Activated T-helper 1 cell treated with anti-CD3 and anti-CD28 coated beads, Interleukin-2, amount 50 U/mL, for 16 hours (primary cell): ENCODE data around the gene PPM1E.
"Not testable (repeated sequence)": the region's sequence is repeated elsewhere in the genome, so short reads cannot be mapped to it uniquely, and the experiment has no call there.

ENCODE experiments used
- DNase-seq, 2 donors: peaks; one replicate each; pipeline ENCODE4 v3.0.0-alpha.2; 2020; ENCODE audit warnings: low read depth in 1 of 2, low spot score in 1 of 2

Gene PPM1E

GRCh38 chr17:58837699-58838098 lies 82.0 kb downstream of the PPM1E start:
- no peak for DNase-seq

- no peak for DNase-seq
These were observed 85.4 kb downstream of the PPM1E start for GRCh38 chr17:58840820-58841612.

DNA sequence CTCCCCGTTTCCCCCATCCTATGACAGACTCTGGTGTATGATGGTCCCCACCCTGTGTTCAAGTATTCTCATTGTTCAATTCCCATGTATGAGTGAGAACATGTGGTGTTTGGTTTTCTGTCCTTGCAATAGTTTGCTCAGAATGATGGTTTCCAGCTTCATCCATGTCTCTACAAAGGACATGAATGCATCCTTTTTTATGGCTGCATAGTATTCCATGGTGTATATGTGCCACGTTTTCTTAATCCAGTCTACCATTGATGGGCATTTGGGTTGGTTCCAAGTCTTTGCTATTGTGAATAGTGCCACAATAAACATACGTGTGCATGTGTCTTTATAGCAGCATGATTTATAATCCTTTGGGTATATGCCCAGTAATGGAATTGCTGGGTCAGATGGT lies 90.8 kb downstream of the PPM1E start:
- DNase-seq: not testable (repeated sequence)

- DNase-seq: not testable (repeated sequence)
These were observed 94.5 kb downstream of the PPM1E start for GRCh38 chr17:58850106-58850505.

GRCh38 chr17:58865301-58865700 lies 109.6 kb downstream of the PPM1E start:
- no peak for DNase-seq

- DNase-seq: no peak
These were observed 115.1 kb downstream of the PPM1E start for GRCh38 chr17:58870747-58871146.

DNA sequence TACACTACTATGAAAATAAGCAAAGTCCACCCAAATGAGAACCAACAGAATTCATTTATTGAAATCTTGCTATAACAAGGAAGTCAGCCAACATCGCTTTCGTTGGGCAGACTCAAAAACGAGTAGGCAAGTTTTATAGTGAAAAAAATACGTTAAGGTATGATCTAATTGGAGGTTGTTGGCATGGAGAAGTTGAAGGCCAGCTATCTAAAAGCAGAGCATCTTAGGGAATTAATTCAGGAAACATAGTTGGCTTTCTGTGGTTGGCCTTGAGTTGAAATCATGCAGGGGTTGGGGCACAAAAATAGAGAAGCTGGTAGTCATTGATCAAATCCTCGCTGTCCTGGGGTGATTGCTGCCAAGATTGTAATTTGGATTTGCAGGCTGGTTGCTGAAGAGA lies 118.3 kb downstream of the PPM1E start:
- DNase-seq: no peak

DNA sequence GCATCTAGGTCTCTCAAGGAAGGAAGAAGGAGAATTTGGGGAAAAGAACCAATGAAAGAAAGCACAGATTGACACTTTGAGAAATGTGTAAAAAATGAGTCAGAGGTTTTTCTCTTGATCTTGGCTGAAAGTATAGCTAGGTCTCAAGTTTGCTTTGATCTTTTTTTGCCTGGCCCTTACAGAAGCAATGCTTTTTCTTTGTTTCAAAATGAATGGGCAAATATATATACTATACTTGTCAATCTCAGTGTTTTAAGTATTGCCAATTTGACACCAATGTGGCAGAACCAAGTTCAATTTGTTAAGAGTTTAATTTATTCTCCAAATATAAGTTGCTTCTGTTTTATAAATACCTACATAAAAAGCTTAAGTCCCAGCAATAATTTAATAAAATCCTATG lies 119.6 kb downstream of the PPM1E start:
- DNase-seq: no peak

DNA sequence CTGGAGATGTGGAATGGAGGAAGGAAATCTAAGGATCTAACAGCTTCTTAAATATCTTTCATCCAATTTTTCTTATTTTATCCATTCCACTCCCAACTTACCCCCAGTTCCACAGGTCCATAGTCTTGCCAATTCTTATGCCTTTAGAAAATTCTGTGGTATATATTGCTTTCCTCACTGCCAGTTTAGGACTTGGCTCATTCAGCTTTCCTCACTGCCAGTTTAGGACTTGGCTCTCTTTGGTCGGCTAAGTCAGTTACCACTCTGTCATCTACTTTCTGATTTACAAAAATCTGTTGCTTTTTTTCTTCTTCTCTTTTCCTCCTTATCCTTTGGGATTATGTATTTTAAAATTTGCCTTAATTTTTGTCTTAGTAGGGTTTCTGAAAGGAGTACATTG lies 128.5 kb downstream of the PPM1E start:
- DNase-seq: no peak

DNA sequence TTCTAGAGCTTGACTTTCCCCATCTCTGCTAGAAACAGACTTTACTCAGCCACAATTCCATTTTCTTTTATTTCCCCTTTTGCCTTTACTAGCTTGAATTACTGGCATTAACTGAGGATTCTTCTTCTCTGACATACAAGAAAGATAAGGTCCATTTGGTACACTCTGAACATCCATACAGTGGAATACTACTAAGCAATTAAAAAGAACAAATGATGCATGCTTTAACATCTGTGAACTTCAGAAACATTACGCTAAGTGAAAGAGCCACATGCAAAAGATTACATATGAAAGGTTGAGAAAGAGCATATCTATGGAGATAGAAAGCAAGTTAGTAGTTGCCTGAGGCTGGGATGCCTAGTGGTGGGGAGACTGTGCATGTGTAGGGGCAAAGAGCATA lies 130.9 kb downstream of the PPM1E start:
- no peak for DNase-seq

DNA sequence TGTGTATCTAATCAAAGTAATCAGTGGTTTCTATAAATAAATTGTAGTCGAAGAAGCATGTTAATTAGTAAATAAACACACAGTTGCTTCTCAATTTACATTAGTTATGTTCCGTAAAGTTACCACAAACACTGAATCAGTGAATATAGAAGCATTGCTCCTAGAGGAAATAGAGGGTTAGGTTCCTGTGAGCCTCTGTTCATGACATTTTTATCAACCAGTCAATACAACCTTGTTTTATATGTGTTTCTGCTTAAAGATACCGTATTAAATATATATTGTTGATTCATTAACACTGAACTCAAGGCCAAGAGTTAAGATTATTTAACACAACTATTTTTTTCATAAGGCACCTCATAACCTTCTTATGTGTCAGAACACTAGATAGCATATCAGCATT lies 134.3 kb downstream of the PPM1E start:
- no peak for DNase-seq

DNA sequence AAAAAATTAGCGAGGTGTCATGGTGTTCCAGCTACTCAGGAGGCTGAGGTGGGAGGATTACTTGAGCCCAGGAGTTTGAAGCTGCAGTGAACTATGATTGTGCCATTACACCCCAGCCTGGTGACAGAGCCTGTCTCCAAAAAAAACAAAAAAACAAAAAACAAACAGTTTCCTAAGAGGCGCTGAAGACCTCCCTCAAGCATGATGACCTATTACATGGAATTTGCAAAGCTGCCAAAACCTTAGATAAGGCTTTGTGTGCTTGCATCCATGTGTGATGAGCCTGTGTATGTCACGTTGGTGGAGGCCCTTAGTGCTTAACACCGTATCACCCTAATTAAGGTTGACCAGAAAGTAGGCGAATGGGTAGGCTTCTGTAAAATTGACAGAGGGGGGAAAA lies 143.5 kb downstream of the PPM1E start:
- no peak for DNase-seq

GRCh38 chr17:58902322-58902721 lies 146.7 kb downstream of the PPM1E start:
- no peak for DNase-seq

- no peak for DNase-seq
These were observed 156.2 kb downstream of the PPM1E start for GRCh38 chr17:58911741-58912343.

DNA sequence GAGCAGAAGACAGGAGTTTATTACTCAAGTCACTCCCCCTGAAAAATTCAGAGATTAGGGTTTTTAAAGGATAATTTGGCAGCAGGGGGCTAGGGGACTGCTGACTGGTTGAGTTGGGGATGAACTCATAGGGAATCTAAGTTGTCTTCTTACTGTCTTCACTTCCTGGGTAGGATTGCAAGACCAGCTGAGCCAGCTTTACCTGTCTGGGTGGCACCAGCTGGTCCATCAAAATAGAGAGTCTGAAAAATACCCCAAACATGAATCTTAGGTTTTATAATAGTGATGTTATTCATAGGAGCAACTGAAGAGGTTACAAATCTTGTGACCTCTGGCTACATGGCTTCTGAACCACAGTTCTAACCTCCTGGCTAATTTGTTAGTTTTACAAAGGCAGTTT lies 157.9 kb downstream of the PPM1E start:
- DNase-seq: no peak

- DNase-seq: no peak
These were observed 158.5 kb downstream of the PPM1E start for GRCh38 chr17:58913971-58914769.

DNA sequence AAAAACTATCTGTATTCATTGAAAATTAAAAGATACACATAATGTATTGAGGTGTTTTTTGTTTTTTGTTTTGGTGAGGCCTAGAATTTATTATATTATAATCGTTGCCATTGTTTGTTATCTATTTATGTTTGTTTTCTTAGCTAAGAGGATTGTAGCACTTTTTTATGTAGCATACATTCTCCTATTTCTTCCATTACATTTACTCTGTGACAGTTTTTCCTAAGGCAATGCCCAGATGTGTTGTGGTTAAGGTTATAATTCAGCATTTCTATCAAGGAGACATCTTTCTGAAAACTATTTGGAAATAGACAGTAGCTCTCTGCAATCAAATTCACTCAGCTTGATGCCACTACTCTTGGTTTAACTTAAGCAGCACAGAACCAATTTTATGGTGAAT lies 161.6 kb downstream of the PPM1E start:
- no peak for DNase-seq

DNA sequence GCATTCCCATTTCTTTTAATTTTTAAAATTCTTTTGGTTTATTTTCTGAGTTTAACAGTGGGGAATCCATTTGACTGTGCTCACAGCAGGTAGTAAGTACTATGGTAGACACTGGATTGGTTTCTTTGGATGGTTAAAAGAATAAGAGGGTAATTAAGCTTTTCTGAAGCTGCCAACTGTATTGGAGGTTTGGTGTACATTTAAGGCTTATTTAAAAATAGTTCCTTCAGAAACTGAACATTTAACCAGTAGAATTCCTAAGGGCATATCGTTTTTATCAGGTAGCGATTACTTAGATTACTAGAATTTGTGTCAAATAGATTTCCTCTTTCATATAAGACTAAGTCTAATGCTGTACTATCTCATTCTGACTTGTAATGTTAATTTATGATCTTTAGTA lies 162.4 kb downstream of the PPM1E start:
- DNase-seq: no peak

DNA sequence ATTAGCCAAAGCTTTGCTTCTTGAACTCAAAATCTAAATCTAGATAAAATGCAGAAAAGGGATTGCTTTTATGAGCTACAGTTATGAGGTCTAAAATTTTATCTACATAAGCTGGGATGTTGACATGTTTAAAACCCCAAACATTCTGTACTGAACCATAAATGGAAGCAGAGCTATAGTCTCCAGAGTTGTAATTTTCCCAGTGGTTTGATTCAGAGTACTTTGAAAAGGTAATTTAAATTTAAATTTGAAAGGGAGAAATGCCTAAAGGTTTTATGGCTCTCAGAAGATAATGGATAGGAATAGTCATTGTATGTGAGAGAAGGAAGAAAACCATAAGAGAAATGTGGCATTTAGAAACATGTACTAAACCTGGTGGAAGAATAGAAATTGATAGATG lies 163.2 kb downstream of the PPM1E start:
- no peak for DNase-seq

GRCh38 chr17:58920773-58921172 lies 165.1 kb downstream of the PPM1E start:
- DNase-seq: no peak

DNA sequence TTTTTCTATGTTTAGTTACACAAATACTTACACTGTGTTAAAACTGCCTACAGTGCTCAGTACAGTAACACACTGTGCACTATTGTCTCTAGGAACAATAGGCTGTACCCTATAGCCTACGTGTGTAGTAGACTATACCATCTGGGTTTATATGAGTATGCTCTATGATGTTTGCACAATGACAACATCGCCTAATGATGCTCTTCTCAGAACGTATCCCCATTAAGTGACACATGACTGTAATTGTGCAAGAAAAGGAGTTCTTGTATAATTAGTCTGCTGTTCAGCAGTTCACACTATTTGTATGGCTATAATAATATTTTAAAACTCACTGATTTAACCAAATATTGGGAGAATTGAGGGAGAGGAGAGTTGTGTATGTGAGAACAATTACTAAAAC lies 177.3 kb downstream of the PPM1E start:
- no peak for DNase-seq

- no peak for DNase-seq
These were observed 180.6 kb downstream of the PPM1E start for GRCh38 chr17:58936295-58936694.
